HG03521 (cell line): ENCODE measurements around the gene BLOC1S1.

Experiments
- ATAC-seq: cut with Tn5 transposase; IDR thresholded peaks from one replicate; pipeline ENCODE4 v1.9.1; 2021; ENCODE audit warnings: mild to moderate bottlenecking, moderate library complexity; ENCODE audit not compliant: unreplicated experiment

The BLOC1S1 gene

GRCh38 chr12:55726971-55727370, 11.1 kb downstream of the BLOC1S1 start:
- no peak for ATAC-seq

DNA sequence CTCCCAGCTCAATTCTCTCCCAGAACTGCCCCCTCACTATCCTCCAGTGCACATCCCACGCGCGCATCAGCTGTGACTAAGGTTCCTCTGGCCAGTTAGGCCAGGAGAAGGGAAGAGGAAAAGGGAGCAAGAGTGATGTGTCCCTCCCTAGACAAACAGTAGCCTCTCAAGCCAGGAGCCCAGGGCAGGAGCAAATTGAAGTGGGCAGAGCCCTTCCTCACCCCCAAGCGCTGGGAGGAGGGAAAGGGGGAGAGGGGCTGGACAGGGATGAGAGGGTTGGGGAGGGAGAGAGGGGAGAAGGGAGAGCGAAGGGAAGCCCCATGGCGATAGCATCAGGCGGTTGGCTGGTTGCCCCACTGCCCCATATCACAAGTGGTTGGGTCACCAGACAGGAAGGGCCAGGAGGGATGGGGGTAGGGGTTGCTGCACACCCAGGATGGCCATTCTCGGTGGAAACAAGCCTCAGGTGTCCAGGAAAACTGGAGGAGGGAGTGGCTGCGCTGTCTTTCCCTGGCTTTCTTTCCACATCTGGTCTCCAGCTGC, 11.9 kb downstream of the BLOC1S1 start:
- ATAC-seq, result no peak

DNA sequence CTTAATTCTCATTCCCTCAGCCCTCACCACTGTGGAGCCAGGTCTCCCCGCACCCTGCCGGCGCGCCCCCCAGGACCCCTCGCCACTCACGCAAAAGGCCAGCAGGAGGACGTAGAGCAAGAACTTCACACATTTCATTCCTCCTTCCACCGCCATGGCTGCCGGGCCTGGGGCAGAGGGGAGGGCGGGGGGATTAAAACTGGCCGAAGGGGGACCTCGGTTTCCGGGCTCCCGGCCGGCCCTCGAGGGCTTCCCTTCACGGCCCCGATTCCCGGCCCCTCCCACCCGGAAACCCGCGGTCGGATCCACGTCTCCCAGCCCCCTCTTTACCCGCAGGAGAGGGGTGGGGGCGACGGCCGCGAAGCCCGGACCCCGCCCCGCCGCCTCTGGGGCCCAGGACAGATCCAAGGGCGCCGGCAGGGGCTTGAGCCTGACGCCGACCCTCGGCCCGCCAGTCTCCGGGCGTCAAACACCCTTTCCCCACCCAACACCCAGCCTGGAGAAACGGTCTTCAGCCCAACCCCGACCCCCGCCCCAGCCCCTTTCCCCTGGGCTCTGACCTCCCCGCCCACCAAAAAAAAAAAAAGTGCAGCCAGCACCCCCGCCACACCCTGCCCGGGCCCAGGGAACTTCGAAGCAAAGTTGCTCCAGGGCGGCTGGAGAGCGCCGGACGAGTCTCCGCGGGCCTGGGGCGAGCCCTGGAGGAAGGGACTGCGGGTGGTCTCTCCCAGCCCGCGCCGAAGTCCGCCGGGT, 12.5 kb downstream of the BLOC1S1 start:
- no peak for ATAC-seq

- ATAC-seq, result peak; percentile 68
These were observed 13.3 kb downstream of the BLOC1S1 start, which contains the start of gene CD63 for GRCh38 chr12:55728939-55729818. TSS of gene CD63 (minus strand) at chr12:55729009. CDS start at chr12:55728341, 668 bp downstream.

DNA sequence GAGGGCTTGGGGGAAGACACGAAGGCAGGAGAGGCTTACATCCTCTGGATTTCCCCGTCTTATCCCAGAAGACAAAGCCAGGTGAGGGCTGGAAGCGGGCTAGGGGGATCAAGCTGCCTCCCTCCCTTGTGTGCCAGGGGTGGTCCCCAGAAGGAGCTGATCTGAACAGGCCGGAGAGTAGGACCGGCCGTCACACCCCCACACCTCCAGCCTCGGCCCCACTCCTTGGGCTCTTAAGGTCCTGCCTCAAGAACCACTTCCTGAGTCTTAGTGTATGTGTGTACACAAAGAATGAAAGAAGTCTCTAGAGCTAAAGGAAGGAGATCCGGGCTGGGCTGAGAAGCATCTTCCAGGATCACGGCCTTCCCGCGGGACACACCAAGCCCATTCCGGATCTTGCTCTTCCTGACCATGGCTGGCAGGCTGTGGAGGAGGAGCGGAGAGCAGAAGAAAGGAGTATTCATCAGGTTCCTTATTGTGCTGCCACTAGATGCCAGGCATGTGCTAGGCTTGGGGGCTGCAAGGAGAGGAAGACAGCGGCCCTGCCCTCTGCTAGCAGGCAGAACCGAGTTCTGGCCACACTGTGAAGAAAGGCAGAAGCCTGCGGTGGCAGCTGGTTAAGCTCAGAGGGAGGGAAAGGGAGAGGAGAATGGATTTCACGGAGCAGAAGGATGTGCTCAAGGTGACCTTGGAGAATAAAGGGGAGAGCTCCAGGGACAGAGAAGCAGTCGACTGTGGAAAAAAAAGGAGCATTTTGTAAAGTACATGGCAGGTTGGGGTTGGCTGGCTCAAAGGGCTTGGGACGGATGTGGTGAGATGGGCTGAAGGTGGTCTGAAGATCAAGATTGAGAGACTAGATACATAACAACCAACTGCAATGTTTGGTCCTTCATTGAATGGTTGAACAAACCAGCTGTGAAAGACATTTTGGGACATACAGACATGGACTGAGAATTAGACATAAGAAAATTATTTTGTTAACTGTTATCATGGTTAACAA, 14.3 kb downstream of the BLOC1S1 start:
- peak; percentile 43 for ATAC-seq

DNA sequence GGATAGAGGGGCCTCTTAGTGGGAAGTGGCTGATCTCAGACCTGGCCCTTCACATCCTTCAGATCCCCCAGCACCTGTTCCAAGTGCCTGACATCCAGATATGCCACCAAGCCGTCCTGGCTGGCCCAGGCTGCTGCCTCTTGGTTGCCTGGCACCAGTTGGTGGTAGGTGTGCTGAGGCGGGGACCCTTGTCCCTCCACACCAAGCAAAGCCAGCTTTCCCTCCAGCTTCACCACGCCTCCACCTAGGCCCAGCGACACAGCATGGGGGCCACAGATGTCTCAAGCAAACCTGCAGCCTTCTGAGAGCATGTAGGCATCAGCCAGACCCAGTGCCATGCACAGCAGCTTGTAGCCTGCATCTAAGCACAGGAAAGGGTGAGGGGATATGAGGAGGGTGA, 16.4 kb downstream of the BLOC1S1 start:
- no peak for ATAC-seq

GRCh38 chr12:55733021-55733555, 17.2 kb downstream of the BLOC1S1 start:
- no peak for ATAC-seq

GRCh38 chr12:55733858-55734257, 18.0 kb downstream of the BLOC1S1 start:
- ATAC-seq, result no peak

DNA sequence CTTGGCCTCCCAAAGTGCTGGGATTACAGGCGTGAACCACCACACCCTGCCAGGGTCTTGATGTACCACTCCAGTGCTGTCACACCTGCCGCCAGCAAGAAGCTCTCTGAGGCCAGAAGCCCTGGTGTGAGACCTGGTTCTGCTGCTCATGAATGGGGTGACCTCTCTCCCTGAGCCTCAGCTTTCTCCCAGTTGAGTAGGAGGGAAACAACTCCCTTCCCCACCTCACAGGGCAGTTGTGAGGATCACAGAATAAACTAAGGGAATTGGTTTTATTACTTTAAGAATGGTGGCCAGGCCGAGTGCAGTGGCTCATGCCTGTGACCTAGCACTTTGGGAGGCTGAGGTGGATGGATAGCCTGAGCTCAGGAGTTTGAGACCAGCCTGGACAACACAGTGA, 18.7 kb downstream of the BLOC1S1 start:
- ATAC-seq, result no peak

GRCh38 chr12:55736076-55736475, 20.2 kb downstream of the BLOC1S1 start:
- no peak for ATAC-seq

GRCh38 chr12:55736780-55737580, 21.1 kb downstream of the BLOC1S1 start:
- ATAC-seq, result peak; percentile 35

- ATAC-seq, result no peak
These were observed 21.8 kb downstream of the BLOC1S1 start for GRCh38 chr12:55737581-55738122.

DNA sequence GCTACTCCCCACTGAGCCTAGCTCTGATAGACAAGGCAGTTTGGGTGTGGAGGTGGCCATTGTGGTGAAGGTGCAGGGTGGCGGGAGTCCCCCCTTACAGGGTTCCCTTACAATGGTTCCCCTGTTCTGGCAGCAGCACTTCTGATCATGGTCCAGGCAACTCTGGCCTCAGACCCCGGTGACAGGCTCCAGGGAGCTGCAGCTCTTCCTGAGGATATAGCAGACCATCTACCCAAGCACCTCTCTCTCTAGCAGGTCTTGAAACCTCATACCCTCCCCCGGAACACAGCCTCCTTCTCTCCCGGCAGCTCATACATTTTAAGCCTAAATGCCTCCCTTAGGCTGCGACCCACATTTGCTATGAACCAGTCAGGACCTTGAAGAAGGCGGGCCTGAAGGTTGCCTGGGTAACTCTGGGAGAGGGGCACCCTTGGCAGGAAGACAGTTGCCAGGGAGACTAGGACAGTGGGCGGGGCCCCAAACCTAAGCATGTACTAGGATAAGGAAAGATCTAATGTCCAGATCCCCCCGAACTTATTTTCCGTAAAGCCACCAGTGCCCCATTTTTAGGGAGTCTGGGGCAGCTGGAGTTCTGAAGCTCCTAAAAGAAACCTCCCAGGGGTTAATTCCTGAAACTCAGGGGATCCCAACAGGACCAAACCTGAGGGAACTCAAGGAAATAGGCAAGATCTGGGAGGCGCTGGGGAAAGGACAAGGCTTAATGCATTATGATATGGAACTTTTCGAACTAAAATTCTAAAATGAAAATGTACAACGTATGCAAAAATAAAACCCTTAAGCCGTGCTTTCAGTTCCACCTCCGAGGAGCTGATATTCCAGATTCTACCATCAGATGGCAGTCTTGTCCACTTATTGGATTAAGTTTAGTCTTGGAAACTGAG, 22.5 kb downstream of the BLOC1S1 start:
- peak; percentile 77 for ATAC-seq

- ATAC-seq, result no peak
These were observed 23.2 kb downstream of the BLOC1S1 start for GRCh38 chr12:55739025-55739378.

- no peak for ATAC-seq
These were observed 26.3 kb downstream of the BLOC1S1 start for GRCh38 chr12:55741931-55742680.

- no peak for ATAC-seq
These were observed 27.0 kb downstream of the BLOC1S1 start, which contains the start of gene GDF11 for GRCh38 chr12:55742719-55743405. TSS of gene GDF11 (plus strand) at chr12:55743122. CDS start at chr12:55743317, 195 bp downstream.
